Measurements from ENCODE around the gene FANCM.
A peak's percentile ranks its signal among the peaks of the same experiment; 100 is the strongest.
"Not testable (repeated sequence)": the region's sequence is repeated elsewhere in the genome, so short reads cannot be mapped to it uniquely, and the experiment has no call there.

FANCM gene

GRCh38 chr14:45145214-45145613 lies 9.5 kb downstream of the FANCM start:
- DNase-seq, result no peak

- DNase-seq, result no peak
These were observed 13.9 kb downstream of the FANCM start for GRCh38 chr14:45149602-45150001.

DNA sequence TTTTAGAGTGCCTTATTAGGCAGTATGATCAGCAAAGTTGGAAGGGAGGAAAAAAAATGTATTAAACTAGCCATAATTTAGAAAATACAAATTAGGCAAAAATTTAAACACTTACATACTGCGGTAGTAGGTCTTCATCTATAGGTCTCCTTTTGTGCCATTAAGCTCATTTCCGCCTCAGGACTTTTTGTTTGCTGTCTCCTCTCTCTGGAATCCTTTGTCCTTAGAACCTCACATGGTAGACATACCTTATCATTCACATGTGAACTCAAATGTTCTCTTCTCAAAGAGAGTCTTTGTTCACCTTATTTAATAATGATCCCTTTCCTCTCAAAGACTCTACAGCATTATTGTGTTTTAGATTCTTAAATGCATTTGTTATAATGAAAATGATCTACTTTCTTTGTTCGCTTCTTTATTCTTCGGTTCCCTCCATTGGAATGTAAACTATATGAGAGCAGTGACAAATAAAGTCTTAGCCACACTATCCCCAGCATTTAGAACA lies 14.7 kb downstream of the FANCM start:
- DNase-seq, result no peak

DNA sequence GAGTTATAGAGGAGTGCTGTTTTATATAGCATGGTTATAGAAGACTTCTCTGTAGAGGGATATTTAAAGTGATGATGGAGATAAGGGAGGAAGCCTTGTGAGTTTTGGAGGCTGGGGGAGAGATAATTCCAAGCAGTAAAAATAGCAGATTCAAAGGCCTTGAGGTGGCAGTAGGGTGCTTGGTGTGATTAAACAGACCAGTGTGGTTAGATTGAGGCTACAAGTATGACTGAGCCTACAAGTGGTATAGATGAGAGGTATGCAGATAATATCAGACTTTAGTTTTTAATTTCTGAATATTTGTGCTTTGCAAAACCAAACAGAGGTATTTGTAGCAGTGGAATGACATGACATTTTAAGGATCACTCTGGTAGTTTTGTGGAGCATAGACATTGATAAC lies 20.3 kb downstream of the FANCM start:
- no peak for DNase-seq

DNA sequence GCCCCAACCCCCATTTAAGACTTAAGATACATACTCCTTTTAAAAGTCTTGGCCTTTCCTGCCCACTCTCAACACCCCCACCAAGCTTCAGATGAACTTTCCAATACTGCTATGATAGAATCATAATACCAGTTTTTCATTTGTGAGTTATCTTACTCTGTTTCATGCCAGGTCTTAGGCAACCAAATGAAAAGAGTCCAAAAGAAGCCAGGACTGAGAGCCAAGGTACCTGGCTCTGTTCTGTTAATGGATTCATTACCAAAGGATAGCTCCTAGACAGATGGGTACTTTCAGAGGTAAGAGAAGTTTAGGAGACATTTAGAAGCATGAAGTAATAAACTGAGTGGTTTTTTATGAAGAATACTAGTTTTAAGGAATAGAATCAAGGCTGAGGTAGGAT lies 34.2 kb downstream of the FANCM start:
- no peak for DNase-seq

DNA sequence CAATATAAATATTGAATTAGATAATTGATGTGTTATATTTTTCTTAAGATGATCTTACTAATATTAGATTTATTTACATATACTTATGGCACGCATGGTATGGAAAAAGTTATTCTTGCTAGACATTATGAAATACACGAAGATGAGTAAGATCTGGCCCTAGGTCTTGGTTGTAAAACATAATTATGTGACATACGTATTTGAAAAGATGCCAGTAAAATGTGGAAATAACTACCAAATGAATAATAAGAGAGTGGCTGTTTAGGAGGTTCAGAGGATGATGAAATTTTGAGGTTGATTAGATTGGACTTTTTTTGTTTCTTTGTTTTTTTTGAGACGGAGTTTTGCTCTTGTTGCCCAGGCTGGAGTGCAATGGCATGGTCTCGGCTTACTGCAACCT lies 41.3 kb downstream of the FANCM start:
- DNase-seq, result no peak

DNA sequence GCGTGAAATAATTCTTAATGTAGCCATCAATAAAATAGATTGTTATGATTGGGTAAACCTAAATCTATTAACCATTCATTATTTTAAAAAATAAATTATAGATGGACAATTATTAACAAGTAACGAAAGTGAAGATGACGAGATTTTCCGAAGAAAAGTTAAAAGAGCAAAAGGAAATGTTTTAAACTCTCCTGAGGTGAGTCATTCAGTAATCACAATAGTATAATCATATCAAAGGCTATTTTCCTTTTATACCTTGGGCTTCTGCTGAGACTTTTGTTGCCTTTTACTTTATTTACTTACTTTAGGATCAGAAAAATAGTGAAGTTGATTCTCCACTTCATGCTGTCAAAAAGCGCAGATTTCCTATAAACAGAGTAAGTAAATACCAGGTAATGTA lies 45.6 kb downstream of the FANCM start:
- DNase-seq, result no peak

DNA sequence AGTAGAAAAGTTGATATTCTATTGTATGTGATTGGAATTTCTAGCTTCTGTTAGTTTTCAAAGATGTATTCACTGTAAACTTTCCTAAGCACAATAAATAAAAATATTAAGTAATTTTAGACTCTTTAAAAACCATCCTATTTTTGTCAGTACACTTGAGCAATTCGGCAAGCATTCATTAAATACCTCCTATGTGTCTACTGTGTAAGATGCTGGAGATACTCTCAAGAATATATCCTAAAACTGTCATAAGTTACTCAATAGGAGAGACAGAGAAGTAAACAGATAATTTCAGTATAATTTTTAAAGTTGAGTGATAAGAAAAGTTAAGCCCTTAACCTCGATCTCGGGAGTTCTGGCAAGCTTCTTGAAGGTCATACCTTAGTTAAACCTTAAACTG lies 46.1 kb downstream of the FANCM start:
- no peak for DNase-seq

DNA sequence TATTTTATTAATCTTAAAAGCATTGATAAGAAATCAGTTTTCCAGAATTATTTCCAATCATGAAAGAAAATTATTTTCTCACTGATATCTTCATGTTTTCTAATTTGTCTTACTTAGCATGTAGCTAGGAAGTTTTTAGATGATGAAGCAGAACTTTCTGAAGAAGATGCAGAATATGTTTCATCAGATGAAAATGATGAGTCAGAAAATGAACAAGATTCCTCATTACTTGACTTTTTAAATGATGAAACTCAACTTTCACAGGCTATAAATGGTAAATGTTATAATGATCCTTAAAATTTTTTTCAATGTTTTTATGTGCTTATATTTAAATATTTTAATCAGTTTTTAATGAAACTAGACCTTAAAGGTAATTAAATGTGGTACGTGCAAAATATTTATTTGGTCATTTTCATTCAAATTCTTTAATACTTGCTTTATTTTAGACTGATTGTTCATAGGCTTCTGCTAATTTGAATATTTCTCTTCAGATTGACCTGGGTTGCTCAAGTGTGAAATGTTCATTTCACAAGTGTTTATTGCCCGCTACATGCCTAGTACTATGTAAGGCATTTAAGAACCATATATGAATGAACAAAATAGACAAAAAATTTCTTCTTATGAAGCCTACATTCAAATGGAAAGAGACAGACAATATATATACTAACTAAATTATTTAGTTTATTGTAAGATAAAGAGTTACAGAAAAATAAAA lies 49.5 kb downstream of the FANCM start:
- no peak for DNase-seq

GRCh38 chr14:45194964-45195363 lies 59.2 kb downstream of the FANCM start:
- DNase-seq, result no peak

GRCh38 chr14:45198551-45198950 lies 62.8 kb downstream of the FANCM start:
- no peak for DNase-seq

DNA sequence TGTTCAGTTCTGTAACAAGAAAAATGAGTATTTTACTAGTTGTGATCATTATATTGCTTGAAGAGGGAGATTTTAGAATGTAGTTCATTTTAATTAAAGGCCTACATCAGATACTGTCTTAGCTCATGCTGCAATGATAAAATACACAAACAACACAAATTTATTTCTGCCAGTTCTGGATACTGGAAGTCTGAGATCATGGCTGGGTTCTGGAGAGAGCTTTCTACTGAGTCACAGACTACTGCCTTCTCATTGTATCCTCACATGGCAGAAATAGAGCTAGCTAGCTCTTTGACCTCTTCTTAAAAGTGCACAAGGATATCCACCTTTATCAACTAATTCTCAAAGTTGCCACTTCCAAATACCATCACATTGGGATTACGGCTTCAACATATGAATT lies 63.5 kb downstream of the FANCM start:
- no peak for DNase-seq

DNA sequence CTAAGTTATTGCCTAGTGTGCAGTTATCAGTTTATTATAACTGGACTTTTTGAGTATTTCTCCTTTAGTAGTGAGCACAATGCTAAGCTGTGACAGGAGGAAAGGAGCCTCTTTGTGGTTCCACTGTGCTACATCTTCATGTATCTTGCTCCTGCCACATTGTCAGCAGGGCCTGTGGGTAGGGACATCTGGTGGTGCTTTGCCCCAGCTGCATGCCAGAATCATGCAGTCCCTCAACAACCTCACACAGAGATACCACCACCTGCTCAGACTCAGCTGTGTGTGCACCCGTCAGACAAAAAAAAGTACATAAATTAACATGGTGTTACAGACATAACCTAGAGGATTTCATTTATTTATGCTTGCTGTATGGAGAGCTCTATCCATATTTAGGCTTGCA lies 66.2 kb downstream of the FANCM start:
- DNase-seq, result peak; percentile 24 to 75

GRCh38 chr14:45204241-45204640 lies 68.5 kb downstream of the FANCM start:
- peak in 1 of 2 experiments; percentile 48 for DNase-seq

GRCh38 chr14:45210159-45210558 lies 74.4 kb downstream of the FANCM start:
- DNase-seq, result no peak

DNA sequence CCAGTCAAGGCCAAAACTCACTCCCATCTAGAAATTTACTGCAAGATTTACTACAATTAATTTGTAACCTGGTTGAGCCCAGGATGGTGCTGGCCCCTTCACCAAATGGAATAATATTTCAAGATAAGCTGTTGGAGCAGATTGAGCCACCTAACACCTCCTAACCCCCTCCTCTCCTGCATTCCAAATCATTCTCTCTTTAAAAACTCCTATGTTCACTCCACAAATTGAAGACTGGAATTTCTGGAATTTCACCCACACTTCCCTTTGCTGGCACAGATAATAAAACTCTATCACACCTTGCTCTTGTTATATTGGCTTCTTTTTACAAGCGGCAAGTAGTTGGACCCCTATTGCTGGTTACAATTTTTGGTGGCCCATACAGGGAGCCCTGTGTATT lies 75.6 kb downstream of the FANCM start:
- no peak for DNase-seq

- no peak for DNase-seq
These were observed 76.5 kb downstream of the FANCM start for GRCh38 chr14:45212231-45212630.

- peak in 1 of 2 experiments; percentile 23 for DNase-seq
These were observed 78.0 kb downstream of the FANCM start for GRCh38 chr14:45213716-45214115.

- not testable (repeated sequence) for DNase-seq
These were observed 78.6 kb downstream of the FANCM start for GRCh38 chr14:45214341-45214740.

DNA sequence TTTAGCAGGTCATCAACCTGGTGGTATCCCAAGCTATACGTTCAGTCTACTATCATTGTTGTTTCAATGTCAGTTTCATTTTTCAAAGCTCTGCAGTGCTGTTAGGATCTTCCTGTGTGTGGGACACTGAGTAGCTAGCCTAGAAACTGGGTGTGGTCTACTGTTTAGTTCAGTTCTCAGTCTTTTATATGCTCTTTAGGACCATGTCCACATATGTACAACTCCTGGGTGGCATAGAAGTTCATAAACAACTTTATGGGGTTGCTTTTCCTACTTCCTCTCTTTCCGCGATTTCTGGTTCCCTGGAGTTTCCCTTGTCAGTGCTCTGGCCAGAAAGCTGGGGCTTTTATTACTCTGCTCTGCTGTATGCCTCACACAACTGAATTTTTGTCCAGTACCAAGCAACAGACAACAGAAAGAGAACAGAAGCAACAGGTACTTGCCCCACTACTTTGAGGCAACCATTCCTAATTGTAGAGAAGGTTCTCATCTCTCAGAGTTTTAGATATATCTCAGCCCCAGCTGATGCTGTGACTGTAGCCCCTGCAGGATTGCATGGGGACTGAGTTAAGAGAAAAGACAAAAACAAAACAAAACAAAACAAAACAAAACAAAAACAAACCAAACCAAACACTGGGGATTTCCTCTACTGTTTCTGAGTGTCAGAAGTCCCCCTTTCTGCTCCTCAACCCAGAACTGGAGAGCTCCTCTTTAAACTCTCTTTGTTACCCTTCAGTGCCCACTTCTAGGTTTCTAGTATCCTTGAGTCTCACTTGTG lies 86.9 kb downstream of the FANCM start:
- no peak for DNase-seq

GRCh38 chr14:45227566-45227965 lies 91.8 kb downstream of the FANCM start:
- DNase-seq, result no peak

GRCh38 chr14:45238988-45239387 lies 103.3 kb downstream of the FANCM start:
- DNase-seq, result no peak

DNA sequence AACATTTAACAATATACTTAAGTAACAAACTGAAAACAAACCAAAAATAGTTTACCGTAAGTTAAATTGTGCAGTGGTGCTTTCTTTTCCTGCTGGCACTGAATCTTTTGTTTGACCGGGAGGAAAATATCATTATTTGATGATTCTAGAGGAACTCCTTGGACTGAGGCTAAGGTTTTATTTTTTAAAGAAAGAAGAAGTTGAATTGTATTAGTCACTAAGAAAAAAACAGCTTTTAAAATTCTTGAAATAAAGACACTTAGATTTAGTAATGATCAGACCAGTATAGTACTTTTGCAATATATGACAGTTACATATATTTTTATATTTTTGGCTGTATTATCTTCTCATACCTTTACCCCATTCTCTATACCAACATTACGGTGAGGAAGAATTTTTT lies 107.0 kb downstream of the FANCM start:
- no peak for DNase-seq

GRCh38 chr14:45246151-45246550 lies 110.4 kb downstream of the FANCM start:
- peak in 1 of 2 experiments; percentile 33 for DNase-seq

Measured in NCI-H524 (cell line).